Activated naive CD8-positive, alpha-beta T cell treated with anti-CD3 and anti-CD28 coated beads, Interleukin-2, amount 10 ng/mL, durations not matched to agents 7 days and 5 days (primary cell): ENCODE data around the gene CACNA2D1. TPM values are rescaled to one million over a fixed set of nuclear protein-coding genes. Genes with fewer than 3 reads are reported as not detected.

Experiments
- ATAC-seq: fragments of 150-1000 bp; cut with Tn5 transposase; one replicate; pipeline ENCODE4 v1.10.0; 2021; ENCODE audit warnings: low read depth, moderate library complexity
- POLR2A ChIA-PET: fragments of 350-600 bp; sonication (Branson Sonifier 250); formaldehyde crosslinking; loops from one replicate; lab custom pipeline; 2021; ENCODE audit warnings: antibody characterized with exemption; lab: Charles Lee
- DNase-seq: peaks from one replicate; pipeline ENCODE4 v3.0.0; 2021
- H3K27ac Mint-ChIP-seq: one replicate; pipeline ENCODE4 v1.8.0; 2022; ENCODE audit warnings: mild to moderate bottlenecking, mixed read lengths
- H3K27me3 Mint-ChIP-seq: one replicate; pipeline ENCODE4 v1.8.0; 2022; ENCODE audit warnings: mild to moderate bottlenecking, moderate library complexity, mixed read lengths
- H3K36me3 Mint-ChIP-seq: one replicate; pipeline ENCODE4 v1.8.0; 2021; ENCODE audit warnings: mild to moderate bottlenecking, mixed read lengths
- H3K4me1 Mint-ChIP-seq: one replicate; pipeline ENCODE4 v1.8.0; 2021; ENCODE audit warnings: mixed read lengths
- H3K4me3 Mint-ChIP-seq: one replicate; pipeline ENCODE4 v1.8.0; 2022; ENCODE audit warnings: mild to moderate bottlenecking, moderate library complexity, mixed read lengths
- H3K9me3 Mint-ChIP-seq: one replicate; pipeline ENCODE4 v1.8.0; 2021; ENCODE audit warnings: mixed read lengths
- total RNA-seq, 2 experiments: library from RNA; stranded (reverse); gene quantifications; one replicate each; pipeline ENCODE4 v1.2.3, GENCODE V29; 2021

Gene CACNA2D1
- total RNA-seq, 2 experiments from 2014 or later, result not detected

- ATAC-seq, result no peak
- no peak for DNase-seq
- no peaks in the 10 kb centered on the region for H3K36me3 Mint-ChIP-seq
- POLR2A ChIA-PET, result no interaction called here
- H3K9me3 Mint-ChIP-seq, result no peaks in the 10 kb centered on the region
- no peaks in the 10 kb centered on the region for H3K4me1 Mint-ChIP-seq
- no peak overlapping the region for H3K4me3 Mint-ChIP-seq
- H3K27me3 Mint-ChIP-seq, result no peaks in the 10 kb centered on the region
- no peak overlapping the region for H3K27ac Mint-ChIP-seq
Observed at GRCh38 chr7:82080254-82080927, 363.2 kb downstream of the CACNA2D1 start.

- Mint-ChIP-seq H3K27me3 (no peaks in the 10 kb centered on the region), H3K9me3 (no peaks in the 10 kb centered on the region), H3K36me3 (no peaks in the 10 kb centered on the region), H3K27ac (no peak overlapping the region), H3K4me1 (no peaks in the 10 kb centered on the region), H3K4me3 (no peak overlapping the region)
- no peak for DNase-seq
- POLR2A ChIA-PET, result no interaction called here
- no peak for ATAC-seq
Observed at GRCh38 chr7:82079527-82079926, 364.1 kb downstream of the CACNA2D1 start.

GRCh38 chr7:82078807-82079206, 364.8 kb downstream of the CACNA2D1 start:
- H3K9me3 Mint-ChIP-seq, result no peaks in the 10 kb centered on the region
- H3K27ac Mint-ChIP-seq, result no peak overlapping the region
- H3K36me3 Mint-ChIP-seq, result no peaks in the 10 kb centered on the region
- H3K4me3 Mint-ChIP-seq, result no peak overlapping the region
- no peaks in the 10 kb centered on the region for H3K4me1 Mint-ChIP-seq
- ATAC-seq (no peak), DNase-seq (no peak)
- H3K27me3 Mint-ChIP-seq, result no peaks in the 10 kb centered on the region
- POLR2A ChIA-PET, result no interaction called here

- H3K4me1 Mint-ChIP-seq, result no peaks in the 10 kb centered on the region
- ATAC-seq, result no peak
- no peaks in the 10 kb centered on the region for H3K36me3 Mint-ChIP-seq
Observed at GRCh38 chr7:82071468-82071867, 372.1 kb downstream of the CACNA2D1 start.

GRCh38 chr7:82067628-82068264, 375.8 kb downstream of the CACNA2D1 start:
- Mint-ChIP-seq H3K9me3 (no peaks in the 10 kb centered on the region), H3K27me3 (no peaks in the 10 kb centered on the region), H3K4me3 (no peak overlapping the region), H3K27ac (no peak overlapping the region), H3K36me3 (no peaks in the 10 kb centered on the region), H3K4me1 (no peaks in the 10 kb centered on the region)
- DNase-seq, result no peak
- POLR2A ChIA-PET, result no interaction called here
- no peak for ATAC-seq

More at GRCh38 chr7:82071468-82071867, 372.1 kb downstream of the CACNA2D1 start:
- Mint-ChIP-seq H3K4me3 (no peak overlapping the region), H3K27me3 (no peaks in the 10 kb centered on the region), H3K9me3 (no peaks in the 10 kb centered on the region), H3K27ac (no peak overlapping the region)
- DNase-seq, result no peak
- POLR2A ChIA-PET, result no interaction called here

- POLR2A ChIA-PET, result no interaction called here
- H3K9me3 Mint-ChIP-seq, result peaks cover 2% of the 10 kb centered on the region
- no peaks in the 10 kb centered on the region for H3K27me3 Mint-ChIP-seq
- DNase-seq, result no peak
- ATAC-seq, result no peak
- no peaks in the 10 kb centered on the region for H3K4me1 Mint-ChIP-seq
- H3K27ac Mint-ChIP-seq, result no peak overlapping the region
- H3K36me3 Mint-ChIP-seq, result no peaks in the 10 kb centered on the region
- no peak overlapping the region for H3K4me3 Mint-ChIP-seq
Observed at GRCh38 chr7:82057476-82057875, 386.1 kb downstream of the CACNA2D1 start.

GRCh38 chr7:82056282-82056681, 387.3 kb downstream of the CACNA2D1 start:
- DNase-seq, result no peak
- POLR2A ChIA-PET, result no interaction called here
- Mint-ChIP-seq H3K36me3 (no peaks in the 10 kb centered on the region), H3K9me3 (peaks cover 2% of the 10 kb centered on the region), H3K4me3 (no peak overlapping the region), H3K27ac (no peak overlapping the region), H3K4me1 (no peaks in the 10 kb centered on the region), H3K27me3 (no peaks in the 10 kb centered on the region)
- ATAC-seq, result no peak

- ATAC-seq, result no peak
- no peaks in the 10 kb centered on the region for H3K4me1 Mint-ChIP-seq
- H3K27me3 Mint-ChIP-seq, result no peaks in the 10 kb centered on the region
Observed at GRCh38 chr7:82054544-82054943, 389.0 kb downstream of the CACNA2D1 start.

GRCh38 chr7:82053453-82054032, 390.0 kb downstream of the CACNA2D1 start:
- Mint-ChIP-seq H3K9me3 (peaks cover 2% of the 10 kb centered on the region), H3K27me3 (no peaks in the 10 kb centered on the region), H3K36me3 (no peaks in the 10 kb centered on the region), H3K4me3 (no peak overlapping the region), H3K4me1 (no peaks in the 10 kb centered on the region), H3K27ac (no peak overlapping the region)
- ATAC-seq, result no peak
- DNase-seq, result no peak
- POLR2A ChIA-PET, result no interaction called here

More at GRCh38 chr7:82054544-82054943, 389.0 kb downstream of the CACNA2D1 start:
- Mint-ChIP-seq H3K36me3 (no peaks in the 10 kb centered on the region), H3K4me3 (no peak overlapping the region), H3K9me3 (peaks cover 2% of the 10 kb centered on the region), H3K27ac (no peak overlapping the region)
- no peak for DNase-seq
- POLR2A ChIA-PET, result no interaction called here

- no peak for DNase-seq
- no peaks in the 10 kb centered on the region for H3K4me1 Mint-ChIP-seq
- no peaks in the 10 kb centered on the region for H3K36me3 Mint-ChIP-seq
- H3K27ac Mint-ChIP-seq, result no peak overlapping the region
- peaks cover 2% of the 10 kb centered on the region for H3K9me3 Mint-ChIP-seq
- POLR2A ChIA-PET, result no interaction called here
- H3K27me3 Mint-ChIP-seq, result no peaks in the 10 kb centered on the region
- ATAC-seq, result no peak
- H3K4me3 Mint-ChIP-seq, result no peak overlapping the region
Observed at GRCh38 chr7:82051601-82052000, 392.0 kb downstream of the CACNA2D1 start.

GRCh38 chr7:82050792-82051191, 392.8 kb downstream of the CACNA2D1 start:
- H3K4me3 Mint-ChIP-seq, result no peak overlapping the region
- H3K9me3 Mint-ChIP-seq, result peaks cover 2% of the 10 kb centered on the region
- H3K4me1 Mint-ChIP-seq, result no peaks in the 10 kb centered on the region
- H3K27me3 Mint-ChIP-seq, result no peaks in the 10 kb centered on the region
- no peak for ATAC-seq
- H3K36me3 Mint-ChIP-seq, result no peaks in the 10 kb centered on the region
- POLR2A ChIA-PET, result no interaction called here
- DNase-seq, result no peak
- no peak overlapping the region for H3K27ac Mint-ChIP-seq

- no peak overlapping the region for H3K4me3 Mint-ChIP-seq
- POLR2A ChIA-PET, result no interaction called here
- DNase-seq, result no peak
- H3K36me3 Mint-ChIP-seq, result no peaks in the 10 kb centered on the region
- H3K4me1 Mint-ChIP-seq, result no peaks in the 10 kb centered on the region
- no peak overlapping the region for H3K27ac Mint-ChIP-seq
- no peak for ATAC-seq
- H3K9me3 Mint-ChIP-seq, result no peaks in the 10 kb centered on the region
- H3K27me3 Mint-ChIP-seq, result no peaks in the 10 kb centered on the region
Observed at GRCh38 chr7:82049891-82050533, 393.6 kb downstream of the CACNA2D1 start.

GRCh38 chr7:82049442-82049841, 394.1 kb downstream of the CACNA2D1 start:
- H3K27me3 Mint-ChIP-seq, result no peaks in the 10 kb centered on the region
- H3K4me3 Mint-ChIP-seq, result no peak overlapping the region
- no peak overlapping the region for H3K27ac Mint-ChIP-seq
- POLR2A ChIA-PET, result no interaction called here
- no peaks in the 10 kb centered on the region for H3K36me3 Mint-ChIP-seq
- ATAC-seq, result no peak
- no peaks in the 10 kb centered on the region for H3K9me3 Mint-ChIP-seq
- no peaks in the 10 kb centered on the region for H3K4me1 Mint-ChIP-seq
- no peak for DNase-seq
